Gastroesophageal sphincter (tissue), 4 donors: Measurements from ENCODE around the gene SEMA4D. TPM values are rescaled to one million over a fixed set of nuclear protein-coding genes. Genes with fewer than 3 reads are reported as not detected.

Experiments used
- ATAC-seq: fragments of 150-250 bp; one replicate; pipeline ENCODE4 v1.9.1; 2016; ENCODE audit warnings: mild to moderate bottlenecking, moderate library complexity
- H3K27ac ChIP-seq, 4 donors: fragments of 200-600 bp; sonication (generic) in 3 of 4; 1 replicate in 3 of 4; 2 replicates in 1 of 4; pipeline ENCODE4 v1.5.1; 2016 to 2019
- H3K27me3 ChIP-seq: fragments of 200-600 bp; sonication (generic); one replicate; pipeline ENCODE4 v1.5.1; 2019
- H3K36me3 ChIP-seq, 2 donors: fragments of 200-600 bp; sonication (generic); one replicate each; pipeline ENCODE4 v1.5.1; 2019; ENCODE audit warnings: control low read depth in 1 of 2
- H3K4me1 ChIP-seq, 3 donors: fragments of 200-600 bp; sonication (generic); 1 replicate in 2 of 3; 2 replicates in 1 of 3; pipeline ENCODE4 v1.5.1; 2016 to 2019; ENCODE audit warnings: control low read depth in 2 of 3
- H3K4me3 ChIP-seq, 2 donors: fragments of 200-600 bp; sonication (generic); one replicate each; pipeline ENCODE4 v1.5.1; 2019; ENCODE audit warnings: mild to moderate bottlenecking in 1 of 2, moderate library complexity in 1 of 2
- H3K9me3 ChIP-seq, 3 donors: fragments of 200-600 bp; sonication (generic); one replicate each; pipeline ENCODE4 v1.5.1; 2017 to 2019; ENCODE audit warnings: control low read depth in 2 of 3
- EP300 ChIP-seq: sonication (generic); formaldehyde crosslinking; IDR thresholded peaks from one replicate; pipeline ENCODE4 v1.6.1; 2017; ENCODE audit warnings: antibody characterized with exemption, mild to moderate bottlenecking
- POLR2A ChIP-seq, 2 donors: fragments of 450-650 bp; IDR thresholded peaks; one replicate each; pipeline ENCODE4 v1.6.1; 2017; ENCODE audit warnings: antibody characterized with exemption in 2 of 2, mild to moderate bottlenecking in 2 of 2, moderate library complexity in 1 of 2
- POLR2AphosphoS5 ChIP-seq: sonication (generic); formaldehyde crosslinking; IDR thresholded peaks from one replicate; pipeline ENCODE4 v1.6.1; 2017; ENCODE audit warnings: antibody characterized with exemption
- WGBS, 2 donors: methylation state at CpG; one replicate each; pipeline ENCODE4 v1.1.5; 2018; ENCODE audit warnings: low coverage in 1 of 2; 5-methylcytosine and 5-hydroxymethylcytosine counted together
- total RNA-seq, 4 donors: library from RNA; depleted of rRNA; stranded (reverse); fragments of >200 nt; gene quantifications; one replicate each; pipeline ENCODE4 v1.1.0, GENCODE V29; 2016
- TF ChIP-seq, protein P1 (sequence below), 4 experiments: fragments of 200-600 bp in 2 of 4; fragments of 450-650 bp in 2 of 4; sonication (generic) in 1 of 4; IDR thresholded peaks; one replicate each; pipeline ENCODE4 v1.5.1; 2017 to 2019; ENCODE audit warnings: antibody characterized with exemption in 4 of 4, mild to moderate bottlenecking in 2 of 4, moderate library complexity in 2 of 4

SEMA4D gene
- total RNA-seq, 4 donors from 2014 or later: 4.4 to 12.0 (median 6.5) TPM

DNA sequence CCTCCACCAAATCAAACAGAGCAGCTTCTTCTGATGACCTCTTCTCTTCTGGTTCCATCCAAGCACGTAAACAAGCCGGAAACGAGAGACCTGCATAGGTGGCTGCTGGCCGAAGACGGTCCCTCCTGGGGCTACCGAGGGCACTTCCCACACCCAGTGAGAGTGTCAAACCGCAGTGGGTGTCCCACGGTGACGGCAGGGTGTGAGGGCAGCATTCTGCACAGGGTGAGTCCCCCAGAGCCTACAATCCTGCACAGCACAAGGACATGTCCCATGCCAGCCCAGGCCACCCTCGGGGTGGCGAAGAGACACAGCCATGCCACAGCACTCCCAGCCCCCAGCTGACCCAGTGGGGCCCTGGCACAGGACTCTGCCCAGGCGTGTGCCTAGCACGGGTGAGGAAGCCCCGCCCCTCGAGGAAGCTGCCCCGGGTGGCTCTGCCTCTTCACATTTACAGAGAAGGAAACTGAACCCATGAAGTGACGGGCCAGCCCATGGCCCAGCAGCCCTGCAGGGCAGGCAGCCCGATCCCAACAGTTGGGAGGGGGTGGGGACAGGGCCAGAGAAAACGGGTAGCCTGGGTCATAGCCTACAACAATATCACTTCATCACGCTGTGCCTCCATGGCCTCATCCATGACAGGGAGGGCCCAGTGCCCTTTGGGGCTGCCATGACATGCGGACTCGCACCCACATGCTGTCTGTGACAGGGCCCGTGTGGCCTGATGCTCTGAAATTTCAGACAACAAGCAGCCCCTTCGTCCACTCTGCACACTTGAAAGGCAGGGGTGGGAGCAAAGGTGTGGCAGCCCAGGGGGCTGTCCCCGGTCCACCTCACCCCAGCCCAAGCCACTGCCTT, 43.2 kb downstream of the SEMA4D start:
- Histone ChIP-seq H3K36me3 (peaks cover 0 to 27% of the 10 kb centered on the region in 2 donors), H3K9me3 (no peaks in the 10 kb centered on the region), H3K27me3 (no peaks in the 10 kb centered on the region), H3K4me1 (no peaks in the 10 kb centered on the region), H3K4me3 (no peak overlapping the region), H3K27ac (no peak overlapping the region)
- TF ChIP-seq, protein P1, sequence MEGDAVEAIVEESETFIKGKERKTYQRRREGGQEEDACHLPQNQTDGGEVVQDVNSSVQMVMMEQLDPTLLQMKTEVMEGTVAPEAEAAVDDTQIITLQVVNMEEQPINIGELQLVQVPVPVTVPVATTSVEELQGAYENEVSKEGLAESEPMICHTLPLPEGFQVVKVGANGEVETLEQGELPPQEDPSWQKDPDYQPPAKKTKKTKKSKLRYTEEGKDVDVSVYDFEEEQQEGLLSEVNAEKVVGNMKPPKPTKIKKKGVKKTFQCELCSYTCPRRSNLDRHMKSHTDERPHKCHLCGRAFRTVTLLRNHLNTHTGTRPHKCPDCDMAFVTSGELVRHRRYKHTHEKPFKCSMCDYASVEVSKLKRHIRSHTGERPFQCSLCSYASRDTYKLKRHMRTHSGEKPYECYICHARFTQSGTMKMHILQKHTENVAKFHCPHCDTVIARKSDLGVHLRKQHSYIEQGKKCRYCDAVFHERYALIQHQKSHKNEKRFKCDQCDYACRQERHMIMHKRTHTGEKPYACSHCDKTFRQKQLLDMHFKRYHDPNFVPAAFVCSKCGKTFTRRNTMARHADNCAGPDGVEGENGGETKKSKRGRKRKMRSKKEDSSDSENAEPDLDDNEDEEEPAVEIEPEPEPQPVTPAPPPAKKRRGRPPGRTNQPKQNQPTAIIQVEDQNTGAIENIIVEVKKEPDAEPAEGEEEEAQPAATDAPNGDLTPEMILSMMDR (IDR thresholded peaks at IDR 0.05): no peak
- no peak for TF ChIP-seq POLR2AphosphoS5
- no peak for TF ChIP-seq POLR2A (IDR thresholded peaks at IDR 0.05)
- no peak for TF ChIP-seq EP300
- ATAC-seq: no peak
- 100% methylated on average over 1 of the region's 25 CpGs; no CpG with 5 or more reads in 1 of the 2 donors for WGBS, 2 donors

DNA sequence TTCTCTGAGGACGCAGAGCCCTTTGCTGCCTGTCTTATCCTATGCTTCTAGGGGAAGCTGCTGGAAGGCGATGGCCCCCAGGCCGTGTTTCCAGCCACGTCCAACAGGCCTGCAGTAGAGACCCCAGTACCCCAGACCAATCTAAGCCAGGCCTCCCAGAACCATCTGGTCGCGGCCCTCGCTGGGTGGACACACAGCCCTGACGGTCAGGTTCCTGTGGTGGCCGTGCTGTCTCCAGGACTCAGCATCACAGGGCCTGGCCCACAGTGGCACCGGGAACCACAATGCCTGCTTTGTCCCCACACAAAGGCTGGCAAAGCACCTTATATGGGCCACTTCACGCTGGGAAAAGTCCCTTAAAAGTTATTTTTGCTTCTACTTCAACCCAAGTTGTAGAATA, 44.5 kb downstream of the SEMA4D start:
- TF ChIP-seq, protein P1 (IDR thresholded peaks at IDR 0.05): no peak
- no peak for TF ChIP-seq EP300
- H3K9me3 ChIP-seq: no peaks in the 10 kb centered on the region
- H3K4me1 ChIP-seq: no peaks in the 10 kb centered on the region
- no peaks in the 10 kb centered on the region for H3K27me3 ChIP-seq
- H3K36me3 ChIP-seq: peaks cover 0 to 27% of the 10 kb centered on the region in 2 donors
- no peak for ATAC-seq
- WGBS, 2 donors: 92% methylated on average over 3 of the region's 11 CpGs; no CpG with 5 or more reads in 1 of the 2 donors
- H3K4me3 ChIP-seq: no peak overlapping the region
- H3K27ac ChIP-seq: no peak overlapping the region

DNA sequence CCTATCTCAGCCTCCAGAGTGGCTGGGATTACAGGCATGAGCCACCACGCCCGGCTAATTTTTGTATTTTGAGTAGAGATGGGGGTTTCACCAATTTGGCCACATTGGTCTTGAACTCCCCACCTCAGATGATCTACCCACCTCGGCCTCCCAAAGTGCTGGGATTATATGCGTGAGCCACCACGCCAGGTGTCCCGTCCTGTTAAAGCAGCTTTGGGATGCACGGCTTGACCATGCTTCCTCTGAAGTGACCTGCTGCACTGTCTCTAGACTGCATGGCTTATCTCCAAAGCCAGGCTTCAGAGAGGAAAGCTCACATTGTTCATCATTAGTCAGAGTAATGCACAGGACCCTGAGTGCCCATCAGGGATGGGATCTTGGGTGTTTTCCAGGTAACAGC, 45.4 kb downstream of the SEMA4D start:
- H3K4me1 ChIP-seq: no peaks in the 10 kb centered on the region
- no peaks in the 10 kb centered on the region for H3K27me3 ChIP-seq
- no peak for ATAC-seq
- H3K36me3 ChIP-seq: peaks cover 0 to 27% of the 10 kb centered on the region in 2 donors
- 100% methylated on average over 3 of the region's 7 CpGs; no CpG with 5 or more reads in 1 of the 2 donors for WGBS, 2 donors
- no peaks in the 10 kb centered on the region for H3K9me3 ChIP-seq
- TF ChIP-seq EP300 (no peak), POLR2AphosphoS5 (no peak), POLR2A (IDR thresholded peaks at IDR 0.05) (no peak)
- TF ChIP-seq, protein P1 (IDR thresholded peaks at IDR 0.05): no peak
- H3K27ac ChIP-seq: no peak overlapping the region
- no peak overlapping the region for H3K4me3 ChIP-seq

DNA sequence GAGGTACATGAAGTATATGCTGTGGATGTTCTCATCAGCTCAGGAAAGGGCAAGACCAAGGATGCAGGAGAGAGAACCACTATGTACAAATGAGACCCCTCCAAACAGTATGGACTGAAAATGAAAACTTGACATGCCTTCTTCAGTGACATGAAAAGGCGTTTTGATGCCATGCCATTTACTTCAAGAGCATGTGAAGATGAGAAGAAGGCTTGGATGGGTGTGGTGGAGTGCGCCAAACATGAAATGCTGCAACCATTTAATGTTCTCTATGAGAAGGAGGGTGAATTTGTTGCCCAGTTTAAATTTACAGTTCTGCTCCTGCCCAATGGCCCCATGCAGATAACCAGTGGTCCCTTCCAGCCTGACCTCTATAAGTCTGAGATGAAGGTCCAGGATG, 47.7 kb downstream of the SEMA4D start:
- Histone ChIP-seq H3K9me3 (no peaks in the 10 kb centered on the region), H3K27ac (no peak overlapping the region), H3K36me3 (peaks cover 0 to 19% of the 10 kb centered on the region in 2 donors), H3K4me3 (no peak overlapping the region), H3K27me3 (no peaks in the 10 kb centered on the region), H3K4me1 (no peaks in the 10 kb centered on the region)
- WGBS, 2 donors: 100% methylated on average over 2 of the region's 2 CpGs; no CpG with 5 or more reads in 1 of the 2 donors
- TF ChIP-seq POLR2A (IDR thresholded peaks at IDR 0.05) (no peak), EP300 (no peak), POLR2AphosphoS5 (no peak)
- TF ChIP-seq, protein P1 (IDR thresholded peaks at IDR 0.05): no peak
- ATAC-seq: no peak

DNA sequence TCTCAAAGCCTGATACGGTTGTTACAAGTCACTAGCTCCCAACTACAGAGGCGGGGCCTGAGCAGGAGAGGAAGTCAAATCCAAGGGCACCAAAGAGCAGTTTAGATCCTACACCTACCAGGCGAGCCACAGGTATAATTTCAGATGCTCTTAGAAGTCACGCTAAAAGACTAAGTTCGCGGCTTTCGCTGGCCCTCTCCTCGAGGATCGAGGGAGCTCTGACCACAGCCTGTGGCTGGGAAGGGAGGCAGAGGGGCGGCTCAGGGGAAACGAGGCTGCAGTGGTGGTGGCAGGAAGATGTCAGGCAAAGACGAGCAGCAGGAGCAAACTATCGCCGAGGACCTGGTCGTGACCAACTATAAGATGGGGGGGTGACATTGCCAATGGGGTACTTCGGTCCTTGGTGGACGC, 48.6 kb downstream of the SEMA4D start:
- TF ChIP-seq POLR2AphosphoS5 (no peak), POLR2A (IDR thresholded peaks at IDR 0.05) (no peak), EP300 (no peak)
- TF ChIP-seq, protein P1 (IDR thresholded peaks at IDR 0.05): no peak
- no peaks in the 10 kb centered on the region for H3K9me3 ChIP-seq
- peak overlapping the region in 1 of 4 donors; percentile 5 for H3K27ac ChIP-seq
- H3K36me3 ChIP-seq: peaks cover 0 to 10% of the 10 kb centered on the region in 2 donors
- H3K27me3 ChIP-seq: no peaks in the 10 kb centered on the region
- WGBS, 2 donors: 77 to 97% methylated on average over 5 to 10 of the region's 17 CpGs
- no peak for ATAC-seq
- no peaks in the 10 kb centered on the region for H3K4me1 ChIP-seq
- H3K4me3 ChIP-seq: no peak overlapping the region
